GM23338 (cell line): ENCODE results near the gene PARD3. TPM values are rescaled to one million over a fixed set of nuclear protein-coding genes. Genes with fewer than 3 reads are reported as not detected.

Source experiments
- ATAC-seq: fragments of 200-7000 bp; cut with Tn5 transposase; 3 replicates; pipeline ENCODE4 v1.9.1; 2020
- DNase-seq: peaks from one replicate; pipeline ENCODE4 v3.0.0-alpha.2; 2015; ENCODE audit warnings: low spot score
- H2AFZ ChIP-seq: fragments of 200-600 bp; sonication (generic); 2 replicates; pipeline ENCODE4 v1.8.0; 2016; ENCODE audit warnings: antibody characterized with exemption, mild to moderate bottlenecking, moderate library complexity
- H3F3A ChIP-seq: fragments of 200-600 bp; sonication (generic); replicated peaks from 2 replicates; pipeline ENCODE4 v1.8.0; 2017; ENCODE audit warnings: antibody characterized with exemption, mixed run types, low read depth
- H3K27ac ChIP-seq: fragments of 200-600 bp; sonication (generic); 2 replicates; pipeline ENCODE4 v1.6.1; 2016; ENCODE audit warnings: low read depth
- H3K27me3 ChIP-seq: fragments of 200-600 bp; sonication (generic); 2 replicates; pipeline ENCODE4 v1.8.0; 2016; ENCODE audit warnings: mild to moderate bottlenecking, mixed run types, moderate library complexity; ENCODE audit not compliant: insufficient read depth
- H3K36me3 ChIP-seq: fragments of 200-600 bp; sonication (generic); 2 replicates; pipeline ENCODE4 v1.8.0; 2016; ENCODE audit warnings: mild to moderate bottlenecking; ENCODE audit not compliant: insufficient read depth
- H3K4me1 ChIP-seq: fragments of 200-600 bp; sonication (generic); 2 replicates; pipeline ENCODE4 v1.8.0; 2016; ENCODE audit warnings: mild to moderate bottlenecking, moderate library complexity; ENCODE audit not compliant: insufficient read depth
- H3K4me2 ChIP-seq: fragments of 200-600 bp; sonication (generic); 2 replicates; pipeline ENCODE4 v1.7.1; 2017; ENCODE audit warnings: mixed run types
- H3K4me3 ChIP-seq: fragments of 200-600 bp; sonication (generic); 2 replicates; pipeline ENCODE4 v1.6.1; 2016; ENCODE audit warnings: mixed run types
- H3K79me2 ChIP-seq: fragments of 200-600 bp; sonication (generic); replicated peaks from 2 replicates; pipeline ENCODE4 v1.8.0; 2017; ENCODE audit warnings: mild to moderate bottlenecking; ENCODE audit not compliant: insufficient read depth
- H3K9me2 ChIP-seq: fragments of 200-600 bp; sonication (generic); 2 replicates; pipeline ENCODE4 v1.8.0; 2017; ENCODE audit not compliant: insufficient read depth
- H4K20me1 ChIP-seq: fragments of 200-600 bp; sonication (generic); replicated peaks from 2 replicates; pipeline ENCODE4 v1.8.0; 2017; ENCODE audit warnings: mild to moderate bottlenecking; ENCODE audit not compliant: insufficient read depth
- H3K27ac Mint-ChIP-seq: 2 replicates; pipeline ENCODE4 v1.8.0; 2020; ENCODE audit warnings: inconsistent platforms, mild to moderate bottlenecking, moderate library complexity, mixed read lengths
- H3K27me3 Mint-ChIP-seq: 3 replicates; pipeline ENCODE4 v1.8.0; 2022; ENCODE audit warnings: low read depth, mild to moderate bottlenecking, moderate library complexity, mixed read lengths, inconsistent platforms; ENCODE audit not compliant: insufficient read depth, poor library complexity
- H3K36me3 Mint-ChIP-seq: 3 replicates; pipeline ENCODE4 v1.8.0; 2021; ENCODE audit warnings: low read depth, mild to moderate bottlenecking, inconsistent platforms, moderate library complexity, mixed read lengths
- H3K4me1 Mint-ChIP-seq: 3 replicates; pipeline ENCODE4 v1.8.0; 2020; ENCODE audit warnings: mild to moderate bottlenecking, inconsistent platforms, mixed read lengths
- H3K4me3 Mint-ChIP-seq: 3 replicates; pipeline ENCODE4 v1.8.0; 2021; ENCODE audit warnings: moderate library complexity, mild to moderate bottlenecking, inconsistent platforms, mixed read lengths
- H3K9me3 Mint-ChIP-seq: 3 replicates; pipeline ENCODE4 v1.8.0; 2020; ENCODE audit warnings: moderate library complexity, mild to moderate bottlenecking, inconsistent platforms, mixed read lengths
- CREB1 ChIP-seq: fragments of 250-450 bp; sonication (Bioruptor Pico); IDR thresholded peaks from 2 replicates; pipeline ENCODE4 v1.5.0; 2020; ENCODE audit warnings: low read depth, mild to moderate bottlenecking, moderate library complexity
- CTCF ChIP-seq, 2 experiments: fragments of 200-600 bp in 1 of 2; sonication (generic) in 1 of 2; conservative IDR thresholded peaks; 2 replicates each; pipeline versions ENCODE4 v1.5.1 to v1.6.1; 2016 to 2017; ENCODE audit warnings: antibody characterized with exemption in 2 of 2, low read depth in 2 of 2, mild to moderate bottlenecking in 2 of 2, moderate library complexity in 1 of 2
- ETS1 ChIP-seq: IDR thresholded peaks from 2 replicates; pipeline ENCODE4 v1.6.1; 2016; ENCODE audit warnings: antibody characterized with exemption
- EZH2 ChIP-seq: fragments of 200-600 bp; sonication (generic); IDR thresholded peaks from one replicate; pipeline ENCODE4 v1.8.0; 2017; ENCODE audit warnings: antibody characterized with exemption, mild to moderate bottlenecking, low read depth; ENCODE audit not compliant: unreplicated experiment
- EZH2phosphoT487 ChIP-seq: fragments of 200-600 bp; sonication (generic); IDR thresholded peaks from one replicate; pipeline ENCODE4 v1.8.1; 2018; ENCODE audit warnings: antibody characterized with exemption; ENCODE audit not compliant: unreplicated experiment
- JUNB ChIP-seq: IDR thresholded peaks from one replicate; pipeline ENCODE4 v1.6.1; 2016; ENCODE audit warnings: antibody characterized with exemption; ENCODE audit not compliant: unreplicated experiment
- NANOG ChIP-seq: IDR thresholded peaks from 2 replicates; pipeline ENCODE4 v1.6.1; 2016; ENCODE audit warnings: antibody characterized with exemption, borderline replicate concordance
- POLR2AphosphoS5 ChIP-seq: IDR thresholded peaks from 2 replicates; pipeline ENCODE4 v1.6.1; 2016; ENCODE audit warnings: antibody characterized with exemption, low read depth
- REST ChIP-seq: IDR thresholded peaks from one replicate; pipeline ENCODE4 v1.6.1; 2018; ENCODE audit warnings: antibody characterized with exemption; ENCODE audit not compliant: unreplicated experiment
- STAT1 ChIP-seq: IDR thresholded peaks from one replicate; pipeline ENCODE4 v1.6.1; 2016; ENCODE audit warnings: antibody characterized with exemption; ENCODE audit not compliant: unreplicated experiment
- ZNF114 ChIP-seq: fragments of 250-450 bp; sonication (Bioruptor Pico); IDR thresholded peaks from 2 replicates; pipeline ENCODE4 v1.5.0; 2020; ENCODE audit warnings: mild to moderate bottlenecking, moderate library complexity
- ZNF331 ChIP-seq: fragments of 250-450 bp; sonication (Bioruptor Pico); IDR thresholded peaks from 2 replicates; pipeline ENCODE4 v1.5.0; 2020; ENCODE audit warnings: low read depth, mild to moderate bottlenecking, moderate library complexity
- ZNF462 ChIP-seq: fragments of 250-450 bp; sonication (Bioruptor Pico); IDR thresholded peaks from 2 replicates; pipeline ENCODE4 v1.5.0; 2020; ENCODE audit warnings: mild to moderate bottlenecking, moderate library complexity
- polyA plus RNA-seq: library from polyadenylated mRNA; unstranded; fragments of >200 nt; fragmentation: Nextera tagmentation; extraction: Ambion mirVana; gene quantifications from 2 replicates; pipeline ENCODE4 v1.2.1, GENCODE V29; 2016
- total RNA-seq: library from RNA; depleted of rRNA; stranded (reverse); fragments of >200 nt; shearing (Covaris generic); gene quantifications from 2 replicates; pipeline ENCODE4 v1.2.3, GENCODE V29; 2014

Gene PARD3
- total and polyA plus RNA-seq, 2 experiments from 2014 or later, result 30.2 to 51.4 TPM

GRCh38 chr10:34548466-34548865 is 266.6 kb downstream of the PARD3 start:
- H2AFZ ChIP-seq, result no peak overlapping the region
- TF ChIP-seq REST (no peak), JUNB (no peak), EZH2phosphoT487 (no peak), EZH2 (no peak), ZNF331 (no peak), CTCF (conservative IDR thresholded peaks at IDR 0.05; ENCODE audit: low read depth in 2 of 2) (no peak), POLR2AphosphoS5 (no peak), NANOG (no peak), CREB1 (CRISPR knock-in tag) (no peak), ZNF462 (CRISPR knock-in tag) (no peak), ZNF114 (CRISPR knock-in tag) (no peak), STAT1 (no peak), ETS1 (no peak)
- peaks cover 4% of the 10 kb centered on the region for H3K27me3 Mint-ChIP-seq
- no peaks in the 10 kb centered on the region; the same call in 1 of the 2 replicates for H3F3A ChIP-seq
- ATAC-seq (no peak), DNase-seq (no peak)
- H3K9me2 ChIP-seq, result no peaks in the 10 kb centered on the region
- no peaks in the 10 kb centered on the region for H3K9me3 Mint-ChIP-seq
- H3K27ac Mint-ChIP-seq, result peak overlapping the region; percentile 80; the same call in 1 of the 2 replicates
- no peak overlapping the region for H3K4me3 Mint-ChIP-seq
- H3K4me1 Mint-ChIP-seq, result peaks cover 36% of the 10 kb centered on the region
- no peaks in the 10 kb centered on the region for H3K36me3 Mint-ChIP-seq
- peaks cover 33% of the 10 kb centered on the region; the same call in 1 of the 2 replicates for H3K79me2 ChIP-seq
- H3K4me3 ChIP-seq, result no peak overlapping the region
- H3K27ac ChIP-seq, result peak overlapping the region; percentile 15; the same call in 1 of the 2 replicates
- H3K27me3 ChIP-seq, result no peaks in the 10 kb centered on the region
- H3K4me1 ChIP-seq, result peaks cover 27% of the 10 kb centered on the region
- no peaks in the 10 kb centered on the region for H3K36me3 ChIP-seq
- 0 out of 2 replicates have a peak overlapping the region, but pooled peaks have one; percentile 17 for H3K4me2 ChIP-seq
- H4K20me1 ChIP-seq, result no peaks in the 10 kb centered on the region
